HEK293 (cell line): ENCODE results near the gene NDUFS8.

Experiments
- BCL11A ChIP-seq: fragments of 450-650 bp; formaldehyde crosslinking; IDR thresholded peaks from 2 replicates; pipeline ENCODE4 v1.5.1; 2016; ENCODE audit warnings: low read depth, missing biosample characterization, missing genetic modification characterization
- EGR2 ChIP-seq: fragments of 450-650 bp; formaldehyde crosslinking; IDR thresholded peaks from 2 replicates; pipeline ENCODE4 v1.5.1; 2016; ENCODE audit warnings: low read depth, missing biosample characterization, missing genetic modification characterization
- IKZF3 ChIP-seq: fragments of 450-650 bp; IDR thresholded peaks from 2 replicates; pipeline ENCODE4 v1.5.0; 2018; ENCODE audit warnings: missing biosample characterization, mild to moderate bottlenecking, missing genetic modification characterization, moderate library complexity
- INSM2 ChIP-seq: fragments of 450-650 bp; formaldehyde crosslinking; IDR thresholded peaks from 2 replicates; pipeline ENCODE4 v1.5.1; 2016; ENCODE audit warnings: missing biosample characterization, missing genetic modification characterization
- KLF17 ChIP-seq: fragments of 450-650 bp; formaldehyde crosslinking; IDR thresholded peaks from 2 replicates; pipeline ENCODE4 v1.5.1; 2016; ENCODE audit warnings: missing biosample characterization, missing genetic modification characterization
- KLF8 ChIP-seq: fragments of 450-650 bp; formaldehyde crosslinking; IDR thresholded peaks from 2 replicates; pipeline ENCODE4 v1.5.1; 2016; ENCODE audit warnings: missing biosample characterization, missing genetic modification characterization
- KLF9 ChIP-seq: fragments of 450-650 bp; formaldehyde crosslinking; IDR thresholded peaks from 2 replicates; pipeline ENCODE4 v1.5.1; 2016; ENCODE audit warnings: missing biosample characterization, missing genetic modification characterization, low read depth
- SCRT2 ChIP-seq: fragments of 450-650 bp; formaldehyde crosslinking; IDR thresholded peaks from 2 replicates; pipeline ENCODE4 v1.5.1; 2016; ENCODE audit warnings: missing biosample characterization, missing genetic modification characterization
- WT1 ChIP-seq: fragments of 450-650 bp; formaldehyde crosslinking; IDR thresholded peaks from 2 replicates; pipeline ENCODE4 v1.5.1; 2016; ENCODE audit warnings: missing biosample characterization, missing genetic modification characterization
- YY2 ChIP-seq: fragments of 450-650 bp; formaldehyde crosslinking; IDR thresholded peaks from 2 replicates; pipeline ENCODE4 v1.5.1; 2016; ENCODE audit warnings: missing biosample characterization, missing genetic modification characterization
- ZNF335 ChIP-seq: fragments of 450-650 bp; formaldehyde crosslinking; conservative IDR thresholded peaks from 2 replicates; pipeline ENCODE4 v1.5.1; 2016; ENCODE audit warnings: missing biosample characterization, missing genetic modification characterization
- ZNF529 ChIP-seq: fragments of 450-650 bp; formaldehyde crosslinking; IDR thresholded peaks from 2 replicates; pipeline ENCODE4 v1.5.1; 2017; ENCODE audit warnings: missing genetic modification characterization, missing biosample characterization; ENCODE audit not compliant: insufficient replicate concordance
- ZNF561 ChIP-seq: fragments of 450-650 bp; IDR thresholded peaks from 2 replicates; pipeline ENCODE4 v1.5.1; 2018; ENCODE audit warnings: missing biosample characterization, missing genetic modification characterization, borderline replicate concordance
- ZNF580 ChIP-seq: fragments of 450-650 bp; formaldehyde crosslinking; IDR thresholded peaks from 2 replicates; pipeline ENCODE4 v1.5.1; 2016; ENCODE audit warnings: missing biosample characterization, missing genetic modification characterization
- ZNF626 ChIP-seq: fragments of 450-650 bp; sonication (Bioruptor Pico); formaldehyde crosslinking; IDR thresholded peaks from 2 replicates; pipeline ENCODE4 v1.5.1; 2018; ENCODE audit warnings: missing biosample characterization, missing genetic modification characterization, inconsistent platforms
- ZNF654 ChIP-seq: fragments of 450-650 bp; formaldehyde crosslinking; IDR thresholded peaks from 2 replicates; pipeline ENCODE4 v1.5.1; 2016; ENCODE audit warnings: low read depth, missing biosample characterization, missing genetic modification characterization
- ZNF658 ChIP-seq: fragments of 450-650 bp; formaldehyde crosslinking; IDR thresholded peaks from 2 replicates; pipeline ENCODE4; 2016; ENCODE audit warnings: missing biosample characterization, missing genetic modification characterization
- ZNF776 ChIP-seq: fragments of 450-650 bp; formaldehyde crosslinking; IDR thresholded peaks from 2 replicates; pipeline ENCODE4 v1.5.0; 2017; ENCODE audit warnings: missing biosample characterization, missing genetic modification characterization, borderline replicate concordance
- ZNF777 ChIP-seq: fragments of 450-650 bp; formaldehyde crosslinking; IDR thresholded peaks from 2 replicates; pipeline ENCODE4 v1.5.1; 2017; ENCODE audit warnings: missing biosample characterization, missing genetic modification characterization, borderline replicate concordance
- ZNF843 ChIP-seq: fragments of 450-650 bp; formaldehyde crosslinking; IDR thresholded peaks from 2 replicates; pipeline ENCODE4 v1.5.1; 2016; ENCODE audit warnings: missing biosample characterization, missing genetic modification characterization
- ZSCAN30 ChIP-seq: fragments of 450-650 bp; IDR thresholded peaks from 2 replicates; pipeline ENCODE4 v1.5.1; 2018; ENCODE audit warnings: missing biosample characterization, mild to moderate bottlenecking, missing genetic modification characterization, moderate library complexity
- ZXDB ChIP-seq: fragments of 450-650 bp; formaldehyde crosslinking; IDR thresholded peaks from 2 replicates; pipeline ENCODE4 v1.5.1; 2016; ENCODE audit warnings: missing biosample characterization, missing genetic modification characterization
- TF ChIP-seq, protein P1 (sequence below): fragments of 450-650 bp; formaldehyde crosslinking; IDR thresholded peaks from 2 replicates; pipeline ENCODE4 v1.5.1; 2017; ENCODE audit warnings: missing biosample characterization, missing genetic modification characterization
- TF ChIP-seq, protein P2 (sequence below): fragments of 450-650 bp; IDR thresholded peaks from 2 replicates; pipeline ENCODE4 v1.5.1; 2018; ENCODE audit warnings: missing biosample characterization, missing genetic modification characterization
- TF ChIP-seq, protein P3 (sequence below): fragments of 450-650 bp; formaldehyde crosslinking; IDR thresholded peaks from 2 replicates; pipeline ENCODE4 v1.5.1; 2016; ENCODE audit warnings: missing biosample characterization, missing genetic modification characterization
- TF ChIP-seq, protein P4 (sequence below): fragments of 450-650 bp; formaldehyde crosslinking; IDR thresholded peaks from 2 replicates; pipeline ENCODE4 v1.5.1; 2016; ENCODE audit warnings: missing biosample characterization, missing genetic modification characterization, borderline replicate concordance

Gene NDUFS8

GRCh38 chr11:68003846-68004550 lies 26.5 kb upstream of the NDUFS8 start, which contains the start of gene UNC93B1 (continued):
- TF ChIP-seq, protein P1, sequence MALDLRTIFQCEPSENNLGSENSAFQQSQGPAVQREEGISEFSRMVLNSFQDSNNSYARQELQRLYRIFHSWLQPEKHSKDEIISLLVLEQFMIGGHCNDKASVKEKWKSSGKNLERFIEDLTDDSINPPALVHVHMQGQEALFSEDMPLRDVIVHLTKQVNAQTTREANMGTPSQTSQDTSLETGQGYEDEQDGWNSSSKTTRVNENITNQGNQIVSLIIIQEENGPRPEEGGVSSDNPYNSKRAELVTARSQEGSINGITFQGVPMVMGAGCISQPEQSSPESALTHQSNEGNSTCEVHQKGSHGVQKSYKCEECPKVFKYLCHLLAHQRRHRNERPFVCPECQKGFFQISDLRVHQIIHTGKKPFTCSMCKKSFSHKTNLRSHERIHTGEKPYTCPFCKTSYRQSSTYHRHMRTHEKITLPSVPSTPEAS (tag by site-specific recombination) = peak; percentile 94
- TF ChIP-seq ZNF658 (tag by site-specific recombination) (no peak), ZNF335 (tag by site-specific recombination) (peak; percentile 53; the same call in 1 of the 2 replicates), ZXDB (tag by site-specific recombination) (peak; percentile 51), ZNF777 (no peak), ZNF561 (tag by site-specific recombination) (peak; percentile 72; the same call in 1 of the 2 replicates), EGR2 (peak; percentile 26; the same call in 1 of the 2 replicates), ZNF843 (tag by site-specific recombination) (0 out of 2 replicates have a peak, but pooled peaks have one; percentile 13), INSM2 (no peak), KLF9 (tag by site-specific recombination) (peak; percentile 40; the same call in 1 of the 2 replicates), ZNF626 (tag by site-specific recombination) (no peak), ZNF529 (tag by site-specific recombination) (no peak), BCL11A (no peak), ZSCAN30 (tag by site-specific recombination) (0 out of 2 replicates have a peak, but pooled peaks have one; percentile 41), ZNF654 (tag by site-specific recombination) (no peak), ZNF776 (tag by site-specific recombination) (no peak), WT1 (tag by site-specific recombination) (0 out of 2 replicates have a peak, but pooled peaks have one; percentile 15), KLF8 (tag by site-specific recombination) (0 out of 2 replicates have a peak, but pooled peaks have one; percentile 40), IKZF3 (no peak), YY2 (tag by site-specific recombination) (no peak), KLF17 (tag by site-specific recombination) (peak; percentile 49; the same call in 1 of the 2 replicates), ZNF580 (tag by site-specific recombination) (peak; percentile 58; the same call in 1 of the 2 replicates), SCRT2 (tag by site-specific recombination) (no peak)
- TF ChIP-seq, protein P2, sequence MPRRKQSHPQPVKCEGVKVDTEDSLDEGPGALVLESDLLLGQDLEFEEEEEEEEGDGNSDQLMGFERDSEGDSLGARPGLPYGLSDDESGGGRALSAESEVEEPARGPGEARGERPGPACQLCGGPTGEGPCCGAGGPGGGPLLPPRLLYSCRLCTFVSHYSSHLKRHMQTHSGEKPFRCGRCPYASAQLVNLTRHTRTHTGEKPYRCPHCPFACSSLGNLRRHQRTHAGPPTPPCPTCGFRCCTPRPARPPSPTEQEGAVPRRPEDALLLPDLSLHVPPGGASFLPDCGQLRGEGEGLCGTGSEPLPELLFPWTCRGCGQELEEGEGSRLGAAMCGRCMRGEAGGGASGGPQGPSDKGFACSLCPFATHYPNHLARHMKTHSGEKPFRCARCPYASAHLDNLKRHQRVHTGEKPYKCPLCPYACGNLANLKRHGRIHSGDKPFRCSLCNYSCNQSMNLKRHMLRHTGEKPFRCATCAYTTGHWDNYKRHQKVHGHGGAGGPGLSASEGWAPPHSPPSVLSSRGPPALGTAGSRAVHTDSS (tag by site-specific recombination) = no peak
- TF ChIP-seq, protein P3, sequence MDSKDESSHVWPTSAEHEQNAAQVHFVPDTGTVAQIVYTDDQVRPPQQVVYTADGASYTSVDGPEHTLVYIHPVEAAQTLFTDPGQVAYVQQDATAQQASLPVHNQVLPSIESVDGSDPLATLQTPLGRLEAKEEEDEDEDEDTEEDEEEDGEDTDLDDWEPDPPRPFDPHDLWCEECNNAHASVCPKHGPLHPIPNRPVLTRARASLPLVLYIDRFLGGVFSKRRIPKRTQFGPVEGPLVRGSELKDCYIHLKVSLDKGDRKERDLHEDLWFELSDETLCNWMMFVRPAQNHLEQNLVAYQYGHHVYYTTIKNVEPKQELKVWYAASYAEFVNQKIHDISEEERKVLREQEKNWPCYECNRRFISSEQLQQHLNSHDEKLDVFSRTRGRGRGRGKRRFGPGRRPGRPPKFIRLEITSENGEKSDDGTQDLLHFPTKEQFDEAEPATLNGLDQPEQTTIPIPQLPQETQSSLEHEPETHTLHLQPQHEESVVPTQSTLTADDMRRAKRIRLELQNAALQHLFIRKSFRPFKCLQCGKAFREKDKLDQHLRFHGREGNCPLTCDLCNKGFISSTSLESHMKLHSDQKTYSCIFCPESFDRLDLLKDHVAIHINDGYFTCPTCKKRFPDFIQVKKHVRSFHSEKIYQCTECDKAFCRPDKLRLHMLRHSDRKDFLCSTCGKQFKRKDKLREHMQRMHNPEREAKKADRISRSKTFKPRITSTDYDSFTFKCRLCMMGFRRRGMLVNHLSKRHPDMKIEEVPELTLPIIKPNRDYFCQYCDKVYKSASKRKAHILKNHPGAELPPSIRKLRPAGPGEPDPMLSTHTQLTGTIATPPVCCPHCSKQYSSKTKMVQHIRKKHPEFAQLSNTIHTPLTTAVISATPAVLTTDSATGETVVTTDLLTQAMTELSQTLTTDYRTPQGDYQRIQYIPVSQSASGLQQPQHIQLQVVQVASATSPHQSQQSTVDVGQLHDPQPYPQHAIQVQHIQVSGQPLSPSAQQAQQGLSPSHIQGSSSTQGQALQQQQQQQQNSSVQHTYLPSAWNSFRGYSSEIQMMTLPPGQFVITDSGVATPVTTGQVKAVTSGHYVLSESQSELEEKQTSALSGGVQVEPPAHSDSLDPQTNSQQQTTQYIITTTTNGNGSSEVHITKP (tag by site-specific recombination) = no peak
- TF ChIP-seq, protein P4, sequence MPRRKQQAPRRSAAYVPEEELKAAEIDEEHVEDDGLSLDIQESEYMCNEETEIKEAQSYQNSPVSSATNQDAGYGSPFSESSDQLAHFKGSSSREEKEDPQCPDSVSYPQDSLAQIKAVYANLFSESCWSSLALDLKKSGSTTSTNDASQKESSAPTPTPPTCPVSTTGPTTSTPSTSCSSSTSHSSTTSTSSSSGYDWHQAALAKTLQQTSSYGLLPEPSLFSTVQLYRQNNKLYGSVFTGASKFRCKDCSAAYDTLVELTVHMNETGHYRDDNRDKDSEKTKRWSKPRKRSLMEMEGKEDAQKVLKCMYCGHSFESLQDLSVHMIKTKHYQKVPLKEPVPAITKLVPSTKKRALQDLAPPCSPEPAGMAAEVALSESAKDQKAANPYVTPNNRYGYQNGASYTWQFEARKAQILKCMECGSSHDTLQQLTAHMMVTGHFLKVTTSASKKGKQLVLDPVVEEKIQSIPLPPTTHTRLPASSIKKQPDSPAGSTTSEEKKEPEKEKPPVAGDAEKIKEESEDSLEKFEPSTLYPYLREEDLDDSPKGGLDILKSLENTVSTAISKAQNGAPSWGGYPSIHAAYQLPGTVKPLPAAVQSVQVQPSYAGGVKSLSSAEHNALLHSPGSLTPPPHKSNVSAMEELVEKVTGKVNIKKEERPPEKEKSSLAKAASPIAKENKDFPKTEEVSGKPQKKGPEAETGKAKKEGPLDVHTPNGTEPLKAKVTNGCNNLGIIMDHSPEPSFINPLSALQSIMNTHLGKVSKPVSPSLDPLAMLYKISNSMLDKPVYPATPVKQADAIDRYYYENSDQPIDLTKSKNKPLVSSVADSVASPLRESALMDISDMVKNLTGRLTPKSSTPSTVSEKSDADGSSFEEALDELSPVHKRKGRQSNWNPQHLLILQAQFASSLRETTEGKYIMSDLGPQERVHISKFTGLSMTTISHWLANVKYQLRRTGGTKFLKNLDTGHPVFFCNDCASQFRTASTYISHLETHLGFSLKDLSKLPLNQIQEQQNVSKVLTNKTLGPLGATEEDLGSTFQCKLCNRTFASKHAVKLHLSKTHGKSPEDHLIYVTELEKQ (tag by site-specific recombination) = no peak
